Mesodermal cell (in vitro differentiated cells): Measurements from ENCODE around the gene OR10AD1.
"Not testable (repeated sequence)": the region's sequence is repeated elsewhere in the genome, so short reads cannot be mapped to it uniquely, and the experiment has no call there.

Experiments
- H3K27ac ChIP-seq: 2 replicates; pipeline ENCODE4 v1.7.0; 2013; ENCODE audit warnings: mild to moderate bottlenecking, low read depth, low read length, moderate library complexity; ENCODE audit not compliant: severe bottlenecking
- H3K36me3 ChIP-seq: 2 replicates; pipeline ENCODE4 v1.7.1; 2013; ENCODE audit warnings: mild to moderate bottlenecking, low read length, moderate library complexity; ENCODE audit not compliant: control insufficient read depth, insufficient read depth
- H3K4me1 ChIP-seq: one replicate; pipeline ENCODE4 v1.7.1; 2013; ENCODE audit warnings: mild to moderate bottlenecking, low read length; ENCODE audit not compliant: insufficient read depth, control insufficient read depth, poor library complexity, severe bottlenecking
- H3K4me3 ChIP-seq: 2 replicates; pipeline ENCODE4 v1.7.0; 2013; ENCODE audit warnings: low read length, control low read depth, mild to moderate bottlenecking; ENCODE audit not compliant: insufficient read depth, poor library complexity, severe bottlenecking; ENCODE audit errors: extremely low read depth
- H3K9me3 ChIP-seq: 2 replicates; pipeline ENCODE4 v1.7.1; 2013; ENCODE audit warnings: mild to moderate bottlenecking, low read length, moderate library complexity; ENCODE audit not compliant: control insufficient read depth
- WGBS, 2 experiments: methylation state at CpG; one replicate each; pipeline ENCODE4 v1.1.5; 2013; ENCODE audit warnings: missing lambda C conversion rate in 2 of 2; ENCODE audit not compliant: insufficient coverage in 2 of 2; 5-methylcytosine and 5-hydroxymethylcytosine counted together

OR10AD1 gene

DNA sequence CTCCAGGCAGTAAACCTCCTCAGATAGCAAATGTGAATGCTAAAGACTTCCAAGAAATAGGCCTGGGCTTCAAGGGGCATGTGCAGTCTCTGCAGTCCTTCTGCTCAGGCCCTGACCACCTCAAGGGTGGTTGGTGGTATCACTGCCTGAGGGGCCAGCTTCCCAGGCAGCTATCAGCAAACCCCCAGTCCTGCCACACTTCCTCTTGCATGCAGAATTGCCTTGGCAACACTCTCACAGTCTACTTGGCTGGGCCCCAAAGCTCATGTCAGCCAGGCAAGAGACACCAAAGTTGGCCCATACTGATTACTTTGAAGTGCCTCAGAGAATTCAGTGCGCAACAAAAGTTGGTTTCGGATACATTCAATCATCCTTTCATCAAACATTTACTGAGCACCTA lies 42.3 kb downstream of the OR10AD1 start:
- Histone ChIP-seq H3K36me3 (no peaks in the 10 kb centered on the region), H3K4me3 (no peak overlapping the region), H3K4me1 (no peaks in the 10 kb centered on the region), H3K9me3 (no peaks in the 10 kb centered on the region), H3K27ac (no peak overlapping the region)
- 85 to 100% methylated on average over 2 of the region's 2 CpGs for WGBS, 2 experiments

DNA sequence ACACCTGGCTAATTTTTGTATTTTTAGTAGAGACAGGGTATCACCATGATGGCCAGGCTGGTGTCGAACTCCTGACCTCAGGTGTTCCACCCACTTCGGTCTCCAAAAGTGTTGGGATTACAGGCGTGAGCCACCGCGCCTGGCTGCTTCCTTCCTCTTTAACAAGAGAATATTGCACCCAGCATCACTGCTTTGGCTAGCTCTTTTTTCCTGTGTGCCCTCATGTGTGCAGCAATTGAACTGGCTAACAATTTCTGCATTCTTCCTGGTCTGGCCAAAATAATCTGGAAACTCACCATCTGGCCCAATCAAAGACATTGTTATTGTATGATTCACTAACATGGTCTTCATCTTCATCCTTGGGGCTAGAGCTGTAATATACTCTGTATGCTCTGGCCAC lies 43.0 kb downstream of the OR10AD1 start:
- no peaks in the 10 kb centered on the region for H3K4me1 ChIP-seq
- no peak overlapping the region for H3K4me3 ChIP-seq
- H3K27ac ChIP-seq: no peak overlapping the region
- H3K9me3 ChIP-seq: no peaks in the 10 kb centered on the region
- WGBS, 2 experiments: 90 to 93% methylated on average over 4 to 5 of the region's 5 CpGs
- no peaks in the 10 kb centered on the region for H3K36me3 ChIP-seq

DNA sequence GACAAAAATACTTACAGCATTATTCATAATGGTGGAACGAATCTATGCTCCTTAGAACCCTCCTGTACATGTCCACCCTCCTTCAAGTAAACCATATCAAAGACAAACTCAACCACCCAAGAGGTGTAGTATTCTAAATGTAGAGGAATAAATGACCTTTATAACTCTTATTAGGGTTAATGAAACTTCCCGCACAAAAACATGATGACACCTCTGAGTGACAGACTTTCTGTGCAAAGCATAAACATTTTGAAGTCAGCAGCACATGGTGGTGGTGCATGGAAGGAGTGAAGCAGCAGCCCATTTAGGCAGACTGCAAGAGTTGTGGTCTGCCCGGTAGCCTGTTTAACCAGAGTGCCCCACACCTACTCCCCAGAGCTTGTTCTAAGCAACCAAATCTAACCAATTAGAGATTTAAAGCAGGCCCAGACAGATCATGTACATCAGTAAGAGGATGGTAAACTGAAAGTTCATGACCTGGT lies 45.2 kb downstream of the OR10AD1 start:
- WGBS, 2 experiments: 83% methylated on average over 1 of the region's 3 CpGs; no CpG with 5 or more reads in 1 of the 2 experiments
- Histone ChIP-seq H3K9me3 (no peaks in the 10 kb centered on the region), H3K36me3 (peaks cover 2% of the 10 kb centered on the region), H3K27ac (peak overlapping the region; percentile 53), H3K4me1 (no peaks in the 10 kb centered on the region), H3K4me3 (peak overlapping the region; percentile 97)

DNA sequence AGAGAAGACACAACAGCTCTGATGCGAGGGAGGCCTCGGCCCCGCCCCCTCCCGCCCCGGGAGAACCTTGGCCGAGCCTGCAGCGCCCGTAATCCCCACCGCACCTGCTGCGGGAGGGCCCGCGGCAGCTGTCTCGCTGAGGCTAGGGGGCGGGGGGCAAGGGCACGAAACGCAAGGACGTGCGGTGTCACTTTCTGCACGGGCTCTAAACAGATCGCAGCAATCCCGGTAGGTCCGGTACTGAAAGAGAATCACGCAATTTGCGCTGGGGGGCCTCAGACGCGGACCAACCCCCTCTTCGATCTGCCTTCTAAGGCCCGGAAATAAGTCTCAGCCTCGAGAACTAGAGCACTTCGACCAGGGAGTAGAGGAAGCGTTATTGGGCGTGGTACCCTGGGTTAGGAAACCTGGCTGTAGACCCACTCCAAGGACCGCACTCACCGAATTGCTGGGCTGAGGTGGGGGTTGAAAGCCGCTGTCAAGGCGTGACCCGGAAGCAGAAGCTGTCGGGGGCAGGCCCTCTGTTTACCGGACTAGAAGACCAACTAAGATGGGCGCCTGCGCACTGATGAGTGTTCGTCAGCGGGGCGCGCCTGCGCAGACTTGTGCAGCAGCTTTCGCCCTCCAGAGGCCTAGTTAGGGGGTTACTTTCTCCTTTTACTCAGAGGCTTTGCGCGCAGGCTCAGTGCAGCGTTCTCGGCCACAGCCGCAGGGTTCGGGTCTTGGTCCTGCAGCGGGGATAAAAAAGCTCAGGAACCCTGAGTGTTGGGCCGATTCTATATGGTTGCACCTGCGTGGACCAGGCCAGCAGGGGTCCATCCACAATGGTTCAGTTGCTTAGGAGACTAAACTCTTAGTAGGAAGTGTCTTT lies 45.8 kb downstream of the OR10AD1 start, which contains the start of gene ASB8:
Gene ASB8 (minus strand): TSS at position 498 of the 871 bp plus-strand sequence. CDS start 4,019 bp downstream, outside the sequence.
- peak within 1 kb of the TSS; percentile 53 for H3K27ac ChIP-seq
- peaks cover 2% of the 10 kb centered on the region for H3K4me1 ChIP-seq
- 1% methylated on average over 47 to 49 of the region's 56 CpGs for WGBS, 2 experiments
- no peaks in the 10 kb centered on the region for H3K9me3 ChIP-seq
- H3K4me3 ChIP-seq: peak within 1 kb of the TSS; percentile 97
- peaks cover 2% of the 10 kb centered on the region for H3K36me3 ChIP-seq

DNA sequence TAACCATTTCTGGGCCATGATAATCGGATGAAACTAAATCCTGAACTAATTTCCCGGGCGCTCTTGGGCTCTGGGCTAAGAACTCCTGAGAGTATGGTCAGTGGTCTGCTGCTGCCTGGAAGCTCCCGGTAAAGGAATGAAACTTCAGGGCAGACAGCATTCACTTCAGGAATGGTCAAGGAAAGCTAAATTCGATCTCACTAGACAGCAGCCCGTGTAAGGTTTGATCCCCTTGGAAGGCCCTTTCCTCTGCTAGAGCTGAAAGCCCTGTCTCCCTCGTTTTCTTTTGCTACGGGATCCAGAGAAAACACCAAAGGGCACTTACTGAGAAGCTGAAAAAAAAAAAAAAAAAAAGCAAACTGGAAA lies 46.5 kb downstream of the OR10AD1 start:
- Histone ChIP-seq H3K4me3 (peak overlapping the region; percentile 97), H3K4me1 (peaks cover 5% of the 10 kb centered on the region), H3K9me3 (no peaks in the 10 kb centered on the region), H3K27ac (no peak overlapping the region), H3K36me3 (peaks cover 2% of the 10 kb centered on the region)
- 40 to 41% methylated on average over 8 of the region's 8 CpGs for WGBS, 2 experiments

DNA sequence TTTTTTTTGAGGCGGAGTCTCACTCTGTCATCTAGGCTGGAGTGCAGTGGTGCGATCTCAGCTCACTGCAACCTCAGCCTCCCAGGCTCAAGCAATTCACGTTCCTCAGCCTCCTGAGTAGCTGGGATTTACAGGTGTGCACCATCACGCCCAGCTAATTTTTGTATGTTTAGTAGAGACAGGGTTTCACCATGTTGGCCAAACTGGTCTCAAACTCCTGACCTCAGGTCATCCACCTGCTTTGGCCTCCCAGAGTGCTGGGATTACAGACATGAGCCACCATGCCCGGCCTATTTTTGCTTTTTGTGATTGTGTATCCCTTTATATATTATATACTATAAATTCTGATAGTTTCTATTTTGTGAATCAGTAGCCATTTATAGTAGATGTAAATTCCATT lies 47.3 kb downstream of the OR10AD1 start:
- H3K4me1 ChIP-seq, H3K36me3 ChIP-seq, H3K4me3 ChIP-seq, H3K9me3 ChIP-seq, H3K27ac ChIP-seq: not testable (repeated sequence)
- WGBS, 2 experiments: 88 to 100% methylated on average over 1 to 3 of the region's 5 CpGs
